MM.1S (cell line): ENCODE results near the gene DGLUCY.
A peak's percentile ranks its signal among the peaks of the same experiment; 100 is the strongest.

Experiments used
- DNase-seq: peaks from one replicate; pipeline ENCODE4 v3.0.0-alpha.2; 2015
- H2AFZ ChIP-seq: fragments of 300-600 bp; sonication (generic); 2 replicates; pipeline ENCODE4 v1.6.0; 2016; ENCODE audit warnings: antibody characterized with exemption, low read length
- H3F3A ChIP-seq: fragments of 300-600 bp; sonication (generic); 2 replicates; pipeline ENCODE4 v1.6.1; 2016; ENCODE audit warnings: mild to moderate bottlenecking, antibody characterized with exemption, low read length, moderate library complexity, mixed read lengths; ENCODE audit not compliant: insufficient read depth
- H3K27ac ChIP-seq: fragments of 300-600 bp; sonication (generic); 2 replicates; pipeline ENCODE4 v1.5.1; 2016; ENCODE audit warnings: mild to moderate bottlenecking, low read length
- H3K27me3 ChIP-seq: fragments of 300-600 bp; sonication (generic); replicated peaks from 2 replicates; pipeline ENCODE4 v1.6.0; 2016; ENCODE audit warnings: low read length; ENCODE audit not compliant: insufficient read depth
- H3K36me3 ChIP-seq: fragments of 300-600 bp; sonication (generic); replicated peaks from 2 replicates; pipeline ENCODE4 v1.6.1; 2016; ENCODE audit warnings: mild to moderate bottlenecking, low read length, mixed read lengths; ENCODE audit not compliant: insufficient read depth
- H3K4me1 ChIP-seq: fragments of 300-600 bp; sonication (generic); 2 replicates; pipeline ENCODE4 v1.6.1; 2016; ENCODE audit warnings: low read length, mixed read lengths
- H3K4me2 ChIP-seq: fragments of 300-600 bp; sonication (generic); 2 replicates; pipeline ENCODE4 v1.6.0; 2016; ENCODE audit warnings: low read depth, low read length
- H3K4me3 ChIP-seq: fragments of 300-600 bp; sonication (generic); 2 replicates; pipeline ENCODE4 v1.5.1; 2016; ENCODE audit warnings: low read length, mixed read lengths
- H3K79me2 ChIP-seq: fragments of 300-600 bp; sonication (generic); 2 replicates; pipeline ENCODE4 v1.6.1; 2016; ENCODE audit warnings: mixed run types, low read length, mixed read lengths
- H3K9ac ChIP-seq: fragments of 300-600 bp; sonication (generic); 2 replicates; pipeline ENCODE4 v1.6.1; 2016; ENCODE audit warnings: low read length, mixed read lengths
- H3K9me2 ChIP-seq: fragments of 300-600 bp; sonication (generic); replicated peaks from 2 replicates; pipeline ENCODE4 v1.6.1; 2016; ENCODE audit warnings: mild to moderate bottlenecking, low read length, mixed read lengths; ENCODE audit not compliant: insufficient read depth
- H3K9me3 ChIP-seq: fragments of 300-600 bp; sonication (generic); replicated peaks from 2 replicates; pipeline ENCODE4 v1.6.1; 2016; ENCODE audit warnings: mild to moderate bottlenecking, low read length, mixed read lengths; ENCODE audit not compliant: insufficient read depth
- H4K20me1 ChIP-seq: fragments of 300-600 bp; sonication (generic); 2 replicates; pipeline ENCODE4 v1.6.1; 2016; ENCODE audit warnings: mild to moderate bottlenecking, low read length, moderate library complexity, mixed read lengths; ENCODE audit not compliant: insufficient read depth
- EZH2 ChIP-seq: fragments of 300-600 bp; sonication (generic); optimal IDR thresholded peaks from 2 replicates; pipeline ENCODE3; 2017; ENCODE audit warnings: low read depth, mild to moderate bottlenecking, antibody characterized with exemption, low read length, mixed read lengths
- EZH2phosphoT487 ChIP-seq: fragments of 300-600 bp; sonication (generic); IDR thresholded peaks from 2 replicates; pipeline ENCODE4 v1.6.1; 2018; ENCODE audit warnings: antibody characterized with exemption, low read length
- TF ChIP-seq, protein P1 (sequence below): fragments of 300-600 bp; sonication (generic); IDR thresholded peaks from 2 replicates; pipeline ENCODE4 v1.5.1; 2016; ENCODE audit warnings: antibody characterized with exemption, low read length, mixed read lengths

Gene DGLUCY

DNA sequence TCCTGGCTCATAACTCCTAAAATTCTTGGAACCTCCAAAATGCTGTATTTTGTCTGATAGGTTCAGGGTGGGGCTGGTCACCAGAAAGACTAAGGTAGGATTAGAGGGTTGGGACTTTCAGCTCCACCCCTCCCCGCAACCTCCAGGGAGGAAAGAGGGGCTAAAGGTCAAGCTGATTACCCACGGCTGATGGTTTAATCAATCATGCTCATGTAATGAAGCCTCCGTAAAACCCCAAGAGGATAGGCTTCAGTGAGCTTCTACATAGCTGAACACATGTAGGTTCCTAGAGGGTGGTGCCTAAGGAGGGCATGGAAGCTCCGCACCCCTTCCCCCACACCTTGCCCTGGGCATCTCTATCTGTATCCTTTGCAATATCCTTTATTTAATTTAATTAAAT, 60.0 kb downstream of the DGLUCY start:
- Histone ChIP-seq H3K27me3 (no peaks in the 10 kb centered on the region), H3K27ac (no peak overlapping the region), H3K4me3 (no peak overlapping the region), H4K20me1 (no peaks in the 10 kb centered on the region), H3K4me1 (no peaks in the 10 kb centered on the region), H3K79me2 (no peaks in the 10 kb centered on the region), H3K4me2 (no peak overlapping the region), H3K36me3 (no peaks in the 10 kb centered on the region), H2AFZ (no peak overlapping the region), H3K9me3 (no peaks in the 10 kb centered on the region), H3K9me2 (no peaks in the 10 kb centered on the region), H3K9ac (no peak overlapping the region), H3F3A (no peaks in the 10 kb centered on the region)
- DNase-seq = no peak
- TF ChIP-seq EZH2phosphoT487 = no peak
- no peak for TF ChIP-seq EZH2
- TF ChIP-seq, protein P1, sequence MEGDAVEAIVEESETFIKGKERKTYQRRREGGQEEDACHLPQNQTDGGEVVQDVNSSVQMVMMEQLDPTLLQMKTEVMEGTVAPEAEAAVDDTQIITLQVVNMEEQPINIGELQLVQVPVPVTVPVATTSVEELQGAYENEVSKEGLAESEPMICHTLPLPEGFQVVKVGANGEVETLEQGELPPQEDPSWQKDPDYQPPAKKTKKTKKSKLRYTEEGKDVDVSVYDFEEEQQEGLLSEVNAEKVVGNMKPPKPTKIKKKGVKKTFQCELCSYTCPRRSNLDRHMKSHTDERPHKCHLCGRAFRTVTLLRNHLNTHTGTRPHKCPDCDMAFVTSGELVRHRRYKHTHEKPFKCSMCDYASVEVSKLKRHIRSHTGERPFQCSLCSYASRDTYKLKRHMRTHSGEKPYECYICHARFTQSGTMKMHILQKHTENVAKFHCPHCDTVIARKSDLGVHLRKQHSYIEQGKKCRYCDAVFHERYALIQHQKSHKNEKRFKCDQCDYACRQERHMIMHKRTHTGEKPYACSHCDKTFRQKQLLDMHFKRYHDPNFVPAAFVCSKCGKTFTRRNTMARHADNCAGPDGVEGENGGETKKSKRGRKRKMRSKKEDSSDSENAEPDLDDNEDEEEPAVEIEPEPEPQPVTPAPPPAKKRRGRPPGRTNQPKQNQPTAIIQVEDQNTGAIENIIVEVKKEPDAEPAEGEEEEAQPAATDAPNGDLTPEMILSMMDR = no peak

DNA sequence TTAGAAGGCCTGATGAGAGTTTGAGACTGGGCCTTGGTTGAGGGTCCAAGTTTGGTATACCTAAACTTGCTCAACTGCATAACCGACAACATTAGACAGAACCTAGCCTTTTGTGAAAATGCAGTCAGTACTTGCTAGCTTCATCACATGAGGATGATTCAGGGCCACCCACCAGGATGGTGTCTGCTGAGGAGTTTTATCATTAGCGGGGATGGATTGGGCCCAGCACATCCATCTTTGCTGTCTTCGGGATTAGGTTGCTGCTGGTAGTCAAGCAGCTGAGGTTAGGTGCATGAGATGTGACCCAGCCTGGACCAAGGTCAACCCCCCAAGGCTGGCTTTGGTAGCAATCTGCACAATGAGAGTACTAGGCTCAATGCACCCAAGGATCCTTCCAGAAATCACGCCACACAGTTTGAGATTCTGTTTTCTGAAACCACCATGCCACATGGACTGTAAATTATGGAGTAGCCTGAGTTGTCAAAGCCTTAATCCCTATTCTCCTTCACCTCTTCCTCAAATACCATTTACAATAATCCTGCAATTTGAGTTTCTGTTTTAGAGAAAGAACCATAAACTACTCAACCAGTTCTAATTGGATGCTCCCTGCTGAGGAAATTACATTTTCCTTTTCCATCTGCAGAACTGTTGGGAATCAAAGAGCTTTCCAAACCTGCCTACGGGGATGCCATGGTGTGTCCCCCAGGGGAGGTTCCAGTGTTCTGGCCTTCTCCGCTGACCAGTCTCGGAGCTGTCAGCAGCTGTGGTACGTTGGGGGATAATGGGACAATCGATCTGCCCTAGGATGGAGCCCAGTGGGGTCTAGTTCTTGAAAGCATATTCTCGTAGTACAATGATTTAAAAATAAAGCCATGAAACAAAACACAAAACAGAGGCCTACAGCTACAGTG, 61.7 kb downstream of the DGLUCY start:
- Histone ChIP-seq H3K9ac (no peak overlapping the region), H3K27me3 (no peaks in the 10 kb centered on the region), H3K36me3 (no peaks in the 10 kb centered on the region), H3K4me3 (no peak overlapping the region), H3K79me2 (no peaks in the 10 kb centered on the region), H3K9me2 (no peaks in the 10 kb centered on the region), H3K4me2 (no peak overlapping the region), H3F3A (no peaks in the 10 kb centered on the region), H3K27ac (no peak overlapping the region), H3K9me3 (no peaks in the 10 kb centered on the region), H3K4me1 (no peaks in the 10 kb centered on the region), H4K20me1 (no peaks in the 10 kb centered on the region), H2AFZ (no peak overlapping the region)
- TF ChIP-seq EZH2 (no peak), EZH2phosphoT487 (no peak)
- TF ChIP-seq, protein P1 = no peak
- DNase-seq = no peak

DNA sequence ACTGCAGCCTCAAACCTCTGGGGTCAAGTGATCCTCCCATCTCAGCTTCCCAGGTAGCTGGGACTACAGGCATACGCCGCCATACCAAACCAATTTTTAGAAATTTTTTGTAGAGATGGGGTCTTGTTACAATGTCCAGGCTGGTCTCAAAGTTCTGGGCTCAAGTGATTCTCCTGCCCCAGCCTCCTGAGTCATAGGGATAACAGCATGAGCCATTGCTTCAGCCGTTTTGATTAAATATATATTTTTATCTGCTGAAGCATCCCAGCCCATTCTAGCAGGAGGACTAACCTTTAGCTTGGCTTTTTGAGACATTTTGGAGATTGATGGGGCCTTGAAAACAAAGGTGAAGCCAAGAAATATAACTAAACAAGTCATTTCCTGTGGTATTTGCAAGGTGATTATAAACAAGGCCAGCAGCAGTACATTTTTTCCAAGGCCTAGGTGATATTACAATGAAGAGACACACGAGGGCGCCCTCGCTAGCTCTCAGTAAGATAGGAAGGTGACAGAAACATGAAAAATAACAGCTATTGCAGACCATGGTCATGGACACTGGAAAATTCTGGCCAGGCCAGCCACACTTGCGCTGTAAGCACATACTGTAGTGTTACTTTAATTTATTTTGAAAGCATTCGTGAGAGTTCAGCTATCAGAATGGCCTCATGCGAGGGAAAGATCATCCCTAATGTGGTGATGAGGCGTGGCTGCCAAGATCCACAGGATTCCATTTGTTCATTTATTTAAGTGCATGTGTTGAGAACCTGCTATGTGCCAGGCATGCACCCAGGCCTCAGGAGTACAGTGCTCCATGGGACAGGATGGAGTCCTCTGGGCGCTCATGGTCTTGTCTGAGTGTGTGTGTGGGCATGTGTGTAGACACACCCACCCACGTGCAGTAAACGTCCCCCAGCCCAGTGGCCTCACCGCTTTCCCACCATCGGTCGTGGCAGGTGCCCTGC, 63.5 kb downstream of the DGLUCY start:
- Histone ChIP-seq H4K20me1 (no peaks in the 10 kb centered on the region), H3K9me3 (no peaks in the 10 kb centered on the region), H3K27ac (peak overlapping the region; percentile 27; the same call in 1 of the 2 replicates), H3K4me1 (no peaks in the 10 kb centered on the region), H3K4me2 (no peak overlapping the region), H2AFZ (no peak overlapping the region), H3K9ac (no peak overlapping the region), H3K79me2 (no peaks in the 10 kb centered on the region), H3F3A (no peaks in the 10 kb centered on the region), H3K4me3 (no peak overlapping the region), H3K27me3 (no peaks in the 10 kb centered on the region), H3K9me2 (no peaks in the 10 kb centered on the region), H3K36me3 (no peaks in the 10 kb centered on the region)
- TF ChIP-seq, protein P1 = peak; percentile 57
- TF ChIP-seq EZH2 = no peak
- peak; percentile 59 for DNase-seq
